ENCODE data around the gene WDFY3.
A peak's percentile ranks its signal among the peaks of the same experiment; 100 is the strongest.
"Not testable (repeated sequence)": the region's sequence is repeated elsewhere in the genome, so short reads cannot be mapped to it uniquely, and the experiment has no call there.

WDFY3 gene

GRCh38 chr4:84677093-84677492 lies 289.4 kb downstream of the WDFY3 start:
- no peak for DNase-seq (ENCODE audit: low read depth in 2 of 2)

DNA sequence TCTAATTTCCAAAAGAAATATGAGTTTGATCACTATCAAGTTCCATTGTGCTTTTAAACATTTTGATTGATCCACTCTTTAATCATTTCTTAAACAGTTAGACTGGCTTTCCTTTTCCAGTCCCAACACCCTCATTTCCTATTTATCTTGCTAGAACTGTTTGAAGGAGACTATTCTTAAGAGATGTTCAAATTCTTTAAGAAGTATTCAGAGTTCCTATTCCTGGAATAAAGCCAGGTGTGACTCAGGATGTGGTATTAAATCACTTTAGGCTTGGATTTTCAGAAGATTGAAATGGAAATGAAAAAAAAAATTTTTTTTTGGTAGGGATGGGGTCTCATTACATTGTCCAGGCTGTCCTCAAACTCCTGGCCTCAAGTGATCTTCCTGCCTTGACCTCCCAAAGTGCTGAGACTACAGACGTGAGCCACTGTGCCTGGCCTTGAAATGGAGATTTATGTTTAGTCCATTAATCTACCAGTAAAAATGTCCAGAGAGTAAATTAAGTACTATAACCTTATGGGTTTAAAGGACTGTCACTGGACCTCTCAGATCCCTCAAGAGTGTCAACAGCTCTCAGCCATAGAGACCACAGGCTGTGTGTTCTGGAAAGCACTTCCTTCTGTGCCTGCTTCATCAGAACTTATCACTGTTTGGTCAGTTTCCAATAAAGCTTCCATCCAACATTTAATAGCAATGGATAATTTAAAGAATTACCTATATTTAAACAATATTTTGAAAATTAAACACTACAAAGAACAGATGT lies 292.8 kb downstream of the WDFY3 start:
- DNase-seq (ENCODE audit: low read depth in 2 of 2), result peak; percentile 83 to 84

DNA sequence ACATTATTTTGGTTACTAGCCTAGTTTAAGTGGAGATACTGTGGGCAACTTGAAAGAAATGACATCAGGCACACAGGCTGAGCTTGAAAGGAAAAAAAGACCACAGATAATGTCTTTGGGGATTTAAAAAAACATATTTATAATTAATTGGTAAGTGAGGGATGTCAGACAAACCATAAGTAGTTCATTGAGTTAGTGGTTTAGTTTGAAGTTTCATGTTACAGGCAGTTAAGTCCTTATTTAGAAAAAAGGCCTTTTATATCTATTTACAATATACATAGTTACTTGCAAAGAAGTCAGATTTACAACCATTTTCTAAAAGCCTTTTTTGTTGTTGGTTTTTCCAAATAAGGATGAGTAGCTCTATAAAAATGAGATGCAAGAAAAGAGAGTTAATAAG lies 294.3 kb downstream of the WDFY3 start:
- peak; percentile 27 to 28 for DNase-seq (ENCODE audit: low read depth in 2 of 2)

GRCh38 chr4:84669201-84669600 lies 297.3 kb downstream of the WDFY3 start:
- DNase-seq (ENCODE audit: low read depth in 2 of 2), result no peak

DNA sequence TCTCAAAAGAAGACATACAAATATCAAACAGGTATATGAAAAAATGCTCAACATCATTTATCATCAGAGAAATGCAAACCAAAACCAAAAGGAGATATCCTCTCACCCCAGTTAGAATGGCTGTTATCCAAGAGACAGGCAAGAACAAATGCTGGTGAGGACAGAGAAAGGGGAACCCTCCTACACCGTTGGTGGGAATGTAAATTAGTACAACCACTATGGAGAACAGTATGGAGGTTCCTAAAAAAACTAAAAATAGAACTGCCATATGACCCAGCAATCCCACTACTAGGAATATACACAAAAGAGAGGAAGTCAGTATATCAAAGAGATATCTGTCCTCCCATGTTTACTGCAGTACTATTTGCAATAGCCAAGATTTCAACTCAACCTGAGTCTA lies 300.1 kb downstream of the WDFY3 start:
- DNase-seq (ENCODE audit: low read depth in 2 of 2), result no peak

- not testable (repeated sequence) for DNase-seq (ENCODE audit: low read depth in 2 of 2)
Observed at GRCh38 chr4:84664767-84665166, 301.7 kb downstream of the WDFY3 start.

GRCh38 chr4:84661191-84661939 lies 305.1 kb downstream of the WDFY3 start:
- no peak for DNase-seq (ENCODE audit: low read depth in 2 of 2)

- no peak for DNase-seq (ENCODE audit: low read depth in 2 of 2)
Observed at GRCh38 chr4:84660606-84661005, 305.9 kb downstream of the WDFY3 start.

- no peak for DNase-seq (ENCODE audit: low read depth in 2 of 2)
Observed at GRCh38 chr4:84652478-84652877, 314.0 kb downstream of the WDFY3 start.

DNA sequence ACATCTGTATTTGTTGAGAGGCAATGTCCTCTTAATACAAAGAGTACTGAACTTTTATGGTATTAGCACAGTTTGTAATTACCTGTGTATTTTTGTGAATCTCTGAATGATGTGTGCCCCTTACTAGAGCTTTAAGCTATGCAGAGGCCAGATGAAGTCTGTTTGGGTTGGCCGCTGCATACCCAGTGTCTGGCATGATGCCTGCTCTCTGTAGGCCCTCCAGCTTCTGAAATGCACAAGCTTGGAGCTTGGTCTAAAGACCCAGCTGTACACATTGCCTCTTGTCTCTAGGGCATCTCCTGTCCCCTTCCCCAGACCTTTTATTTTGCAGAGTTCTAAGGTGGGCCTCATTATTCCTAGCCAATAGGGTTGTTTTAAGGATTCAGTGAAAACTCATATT lies 315.0 kb downstream of the WDFY3 start:
- no peak for DNase-seq (ENCODE audit: low read depth in 2 of 2)

DNA sequence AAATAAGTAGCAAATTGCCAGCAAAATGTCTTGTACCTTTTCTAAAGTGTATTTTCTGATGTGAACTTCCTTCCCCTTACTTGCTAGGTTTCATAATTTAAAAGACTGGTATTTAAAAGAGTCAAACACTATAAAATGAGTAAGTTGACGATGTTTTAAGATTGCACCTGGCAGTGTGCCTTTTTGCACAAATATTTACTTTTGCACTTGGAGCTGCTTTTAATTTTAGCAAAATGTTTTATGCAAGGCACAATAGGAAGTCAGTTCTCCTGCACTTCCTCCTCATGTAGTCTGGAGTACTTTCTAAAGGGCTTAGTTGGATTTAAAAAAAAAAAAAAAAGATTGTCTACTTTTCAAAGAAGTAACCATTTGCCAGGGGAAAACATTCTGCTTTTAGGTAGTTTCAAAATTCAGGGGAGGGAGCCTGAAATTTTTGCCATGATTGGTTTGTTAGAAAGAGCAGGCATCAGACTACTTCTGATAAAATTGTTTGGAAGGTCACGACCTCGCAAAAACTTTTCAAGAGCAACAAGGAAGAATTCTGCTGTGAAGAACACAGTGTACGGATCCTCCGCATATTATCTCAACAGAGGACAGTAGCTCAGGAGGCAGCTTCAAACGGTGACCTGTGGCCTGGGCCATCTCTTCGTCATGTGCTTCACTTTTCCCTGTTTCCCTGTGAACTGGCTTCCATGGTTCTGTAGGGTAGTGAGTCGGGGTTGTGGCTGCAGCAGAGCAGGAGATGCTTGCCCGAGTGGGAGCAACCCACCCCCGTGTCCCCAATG lies 317.4 kb downstream of the WDFY3 start:
- DNase-seq (ENCODE audit: low read depth in 2 of 2), result no peak

- DNase-seq (ENCODE audit: low read depth in 2 of 2), result no peak
Observed at GRCh38 chr4:84648178-84648577, 318.3 kb downstream of the WDFY3 start.

- no peak for DNase-seq (ENCODE audit: low read depth in 2 of 2)
Observed at GRCh38 chr4:84647312-84647884, 319.1 kb downstream of the WDFY3 start.

DNA sequence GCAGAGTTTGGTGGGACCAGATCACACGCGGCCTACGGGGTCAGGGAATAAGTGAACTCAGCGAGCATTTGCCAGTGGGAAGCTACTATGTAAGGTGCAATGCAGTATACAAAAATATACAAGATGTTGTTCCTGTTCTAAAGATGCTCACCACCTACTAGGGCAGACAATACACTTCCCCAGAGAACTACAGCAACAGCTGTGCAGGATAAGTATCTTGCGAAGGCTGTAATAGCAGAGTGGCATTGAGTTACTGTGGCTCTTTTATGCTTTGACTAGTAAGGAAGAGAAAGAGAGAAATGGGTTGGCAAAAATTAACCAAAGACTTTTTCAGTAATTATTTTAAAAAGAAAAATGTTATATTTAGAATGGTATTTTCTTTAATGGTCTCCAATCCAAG lies 322.4 kb downstream of the WDFY3 start:
- no peak for DNase-seq (ENCODE audit: low read depth in 2 of 2)

DNA sequence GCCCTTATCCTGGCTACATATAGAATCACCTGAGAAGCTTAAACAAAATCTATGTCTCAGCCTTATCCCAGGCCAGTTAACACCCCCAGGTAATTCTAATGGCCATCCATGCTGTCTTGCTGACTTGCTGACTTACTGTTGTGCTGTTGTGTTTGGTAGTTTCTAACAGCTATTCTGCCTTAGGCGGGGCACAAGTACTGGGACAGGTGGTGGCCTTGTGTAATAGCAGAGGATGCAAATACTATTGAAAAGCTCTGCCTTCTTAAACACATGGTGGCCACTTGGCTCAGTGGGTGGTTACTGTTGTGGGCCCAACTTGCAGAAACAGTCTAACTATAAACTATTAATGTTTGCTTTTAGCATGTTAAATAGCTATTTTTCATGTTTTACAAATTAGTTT lies 327.3 kb downstream of the WDFY3 start:
- no peak for DNase-seq (ENCODE audit: low read depth in 2 of 2)

DNA sequence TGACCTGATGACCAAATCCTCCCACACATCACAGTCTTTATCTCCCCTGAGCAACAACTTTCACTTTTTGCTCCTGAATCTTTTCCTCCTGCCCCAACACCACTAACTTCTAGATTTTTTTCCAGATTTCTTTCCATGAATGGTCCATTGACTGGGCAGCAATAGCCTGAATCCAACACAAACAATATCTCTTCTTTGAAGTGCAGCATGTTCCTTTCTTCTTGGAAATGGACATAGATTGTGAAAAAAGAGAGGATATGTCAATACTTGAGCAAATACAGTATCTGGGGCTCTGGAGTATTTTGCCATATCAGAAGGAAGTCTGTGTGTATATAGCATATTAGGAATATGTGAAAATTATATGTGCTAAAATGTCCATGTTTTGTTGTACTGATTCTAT lies 328.4 kb downstream of the WDFY3 start:
- DNase-seq (ENCODE audit: low read depth in 2 of 2), result no peak

DNA sequence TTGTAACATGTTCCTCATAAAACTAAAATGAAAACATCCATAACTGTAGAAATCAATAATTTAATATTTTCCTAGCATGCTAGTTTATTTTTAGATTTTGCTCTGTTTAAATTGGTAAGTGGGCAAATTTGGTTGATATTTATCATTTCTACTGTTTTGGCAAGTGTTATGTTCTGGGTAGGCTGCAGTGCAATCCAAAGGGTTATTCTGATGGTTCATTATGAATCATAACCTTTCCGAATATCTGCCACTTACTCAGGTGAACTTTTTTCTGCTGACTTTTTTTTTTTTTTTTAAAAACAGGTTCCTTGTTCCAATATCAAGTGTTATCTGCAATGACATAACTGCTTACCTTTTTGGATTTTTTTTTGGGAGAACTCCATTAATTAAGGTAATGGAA lies 331.5 kb downstream of the WDFY3 start:
- no peak for DNase-seq (ENCODE audit: low read depth in 2 of 2)

- peak; percentile 7 to 17 for DNase-seq (ENCODE audit: low read depth in 2 of 2)
Observed at GRCh38 chr4:84632092-84632491, 334.4 kb downstream of the WDFY3 start.

DNA sequence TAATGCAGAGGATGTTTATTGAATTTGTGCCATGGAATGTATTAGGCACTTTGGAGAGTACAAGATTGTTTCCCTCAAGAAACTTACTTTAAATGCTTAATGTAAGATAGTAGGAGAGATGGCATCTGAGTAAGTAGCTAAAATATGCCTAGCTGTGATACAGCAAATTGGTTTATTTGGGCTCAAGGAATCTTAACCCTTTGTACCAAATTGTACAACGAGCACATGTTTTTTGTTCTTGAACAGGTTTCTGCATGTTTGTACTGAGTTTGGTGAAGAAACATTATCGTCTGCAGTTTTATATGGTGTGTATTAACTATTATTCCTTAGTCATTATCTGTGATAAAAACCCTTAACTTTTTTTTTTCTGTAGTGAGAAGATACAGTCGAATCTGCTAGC lies 334.9 kb downstream of the WDFY3 start:
- DNase-seq (ENCODE audit: low read depth in 2 of 2), result no peak

DNA sequence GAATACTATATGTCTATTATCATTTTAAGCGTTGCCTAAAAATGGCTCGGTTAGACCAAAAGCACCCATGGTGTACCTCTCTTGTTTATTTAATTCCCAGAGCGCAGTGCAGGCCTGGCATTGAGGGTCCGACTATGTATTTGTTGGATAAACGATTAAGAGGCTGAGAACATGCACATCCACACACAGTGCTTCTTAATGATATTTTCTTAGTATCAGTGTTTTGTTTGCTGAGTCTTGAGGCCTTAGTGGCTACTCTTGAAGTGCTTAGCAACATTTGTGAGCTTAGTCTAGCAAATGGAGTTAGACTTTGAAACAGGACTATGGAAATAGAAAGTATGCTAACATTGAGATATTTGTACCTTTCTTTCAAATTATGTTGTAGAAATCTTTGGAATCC lies 339.8 kb downstream of the WDFY3 start:
- DNase-seq (ENCODE audit: low read depth in 2 of 2), result no peak

- no peak for DNase-seq (ENCODE audit: low read depth in 2 of 2)
Observed at GRCh38 chr4:84623661-84624060, 342.8 kb downstream of the WDFY3 start.

- no peak for DNase-seq (ENCODE audit: low read depth in 2 of 2)
Observed at GRCh38 chr4:84622959-84623358, 343.5 kb downstream of the WDFY3 start.

All from fibroblast of skin of left quadriceps (primary cell).